Kidney (tissue), 14 donors: ENCODE measurements around the gene TIPIN. TPM values are rescaled to one million over a fixed set of nuclear protein-coding genes. Genes with fewer than 3 reads are reported as not detected.
"Not testable (repeated sequence)": the region's sequence is repeated elsewhere in the genome, so short reads cannot be mapped to it uniquely, and the experiment has no call there.

Source experiments
- DNase-seq, 5 donors: peaks; one replicate each; pipeline ENCODE4 v3.0.0-alpha.2; 2013 to 2020
- FAIRE-seq: peaks from 2 replicates; lab custom pipeline; 2012; peaks lifted over from hg19 to GRCh38; lab: Jason Lieb, UNC
- H3K27ac ChIP-seq, 2 donors: one replicate each; pipeline ENCODE4 v1.7.0; 2013; ENCODE audit warnings: low read depth in 2 of 2, low read length in 2 of 2, inconsistent platforms in 1 of 2
- H3K27me3 ChIP-seq: one replicate; pipeline ENCODE4 v1.7.1; 2013; ENCODE audit warnings: low read length, inconsistent platforms; ENCODE audit not compliant: control insufficient read depth, insufficient read depth
- H3K36me3 ChIP-seq, 3 donors: one replicate each; pipeline versions ENCODE4 v1.7.0 to v1.7.1; 2013; ENCODE audit warnings: low read length in 3 of 3, control low read depth in 1 of 3, inconsistent platforms in 1 of 3; ENCODE audit not compliant: insufficient read depth in 3 of 3, control insufficient read depth in 2 of 3
- H3K4me1 ChIP-seq, 3 donors: one replicate each; pipeline versions ENCODE4 v1.7.0 to v1.7.1; 2013; ENCODE audit warnings: low read length in 3 of 3, inconsistent platforms in 1 of 3, low read depth in 1 of 3; ENCODE audit not compliant: control insufficient read depth in 2 of 3, insufficient read depth in 2 of 3
- H3K4me3 ChIP-seq, 3 donors: one replicate each; pipeline versions ENCODE4 v1.7.0 to v1.8.1; 2013; ENCODE audit warnings: low read length in 3 of 3, control low read depth in 1 of 3, inconsistent platforms in 1 of 3
- H3K9ac ChIP-seq, 3 donors: one replicate each; pipeline versions ENCODE4 v1.7.0 to v1.7.1; 2013; ENCODE audit warnings: low read length in 3 of 3, control low read depth in 1 of 3, inconsistent platforms in 1 of 3
- H3K9me3 ChIP-seq, 3 donors: one replicate each; pipeline versions ENCODE4 v1.7.0 to v1.7.1; 2013; ENCODE audit warnings: low read length in 3 of 3, control low read depth in 1 of 3, inconsistent platforms in 1 of 3; ENCODE audit not compliant: control insufficient read depth in 2 of 3, insufficient read depth in 1 of 3
- intact Hi-C: fragments of 100-400 bp; cut with DNase I; formaldehyde crosslinking; loops from one replicate; pipeline ENCODE4 v1.11.1; 2022
- polyA plus RNA-seq: library from polyadenylated mRNA; stranded (reverse); fragments of 350-450 nt; fragmentation: Illumina TruSeq; extraction: RNeasy Lipid Tissue Mini Kit (QIAGEN cat#74804); gene quantifications from one replicate; pipeline ENCODE4 v1.2.3, GENCODE V29; 2014; ENCODE audit warnings: low read depth, low replicate concordance; ENCODE audit not compliant: insufficient read depth
- total RNA-seq: library from RNA; stranded (reverse); fragmentation: NEBNext Ultra II Directional; extraction: Animal tissue kit (Norgen Biotek cat#: 25700); gene quantifications from one replicate; pipeline ENCODE4 v1.2.1, GENCODE V29; 2021
- TF ChIP-seq, protein P1 (sequence below): IDR thresholded peaks from 3 replicates; pipeline ENCODE4 v1.5.1; 2012; ENCODE audit warnings: mild to moderate bottlenecking, moderate library complexity, borderline replicate concordance; ENCODE audit not compliant: insufficient read depth; ENCODE audit errors: extremely low read depth
- donor health status: control.
- donor health status: control.
- donor health status: control.
- donor health status: control.
- donor health status: control.
- donor health status: DM: yes; HTN: yes; CAD: no.
- donor health status: Normal renal cell carcinoma (clear cell type).

The TIPIN gene
- total and polyA plus RNA-seq, 2 donors from 2014 or later = 4.3 to 7.5 TPM

DNA sequence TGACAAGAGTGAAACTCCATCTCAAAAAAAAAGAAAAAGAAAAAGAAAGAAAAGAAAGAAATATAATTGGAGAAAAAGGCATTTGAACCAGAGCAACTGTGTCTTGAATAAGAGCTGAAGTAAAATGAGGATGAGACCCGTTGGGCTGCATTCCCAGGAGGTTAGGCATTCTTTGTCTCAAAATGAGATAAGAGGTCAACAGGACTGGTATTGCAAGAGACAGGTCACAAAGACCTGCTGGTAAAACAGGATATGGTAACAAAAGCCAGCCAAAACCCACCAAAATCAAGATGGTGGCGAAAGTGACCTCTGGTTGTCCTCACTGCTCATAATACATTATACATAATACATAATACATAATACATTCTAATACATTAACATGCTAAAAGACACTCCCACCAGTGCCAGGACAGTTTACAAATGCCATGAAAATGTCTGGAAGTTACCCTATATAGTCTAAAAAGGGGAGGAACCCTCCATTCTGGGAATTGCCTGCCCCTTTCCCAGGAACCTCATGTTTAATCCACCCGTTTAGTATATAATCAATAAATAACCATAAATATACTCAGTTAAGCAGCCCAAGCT, 8.6 kb upstream of the TIPIN start:
- FAIRE-seq (no peak), DNase-seq (no peak)
- no peak overlapping the region for H3K27ac ChIP-seq
- H3K4me3 ChIP-seq = no peak overlapping the region
- H3K9ac ChIP-seq = no peak overlapping the region
- TF ChIP-seq, protein P1, sequence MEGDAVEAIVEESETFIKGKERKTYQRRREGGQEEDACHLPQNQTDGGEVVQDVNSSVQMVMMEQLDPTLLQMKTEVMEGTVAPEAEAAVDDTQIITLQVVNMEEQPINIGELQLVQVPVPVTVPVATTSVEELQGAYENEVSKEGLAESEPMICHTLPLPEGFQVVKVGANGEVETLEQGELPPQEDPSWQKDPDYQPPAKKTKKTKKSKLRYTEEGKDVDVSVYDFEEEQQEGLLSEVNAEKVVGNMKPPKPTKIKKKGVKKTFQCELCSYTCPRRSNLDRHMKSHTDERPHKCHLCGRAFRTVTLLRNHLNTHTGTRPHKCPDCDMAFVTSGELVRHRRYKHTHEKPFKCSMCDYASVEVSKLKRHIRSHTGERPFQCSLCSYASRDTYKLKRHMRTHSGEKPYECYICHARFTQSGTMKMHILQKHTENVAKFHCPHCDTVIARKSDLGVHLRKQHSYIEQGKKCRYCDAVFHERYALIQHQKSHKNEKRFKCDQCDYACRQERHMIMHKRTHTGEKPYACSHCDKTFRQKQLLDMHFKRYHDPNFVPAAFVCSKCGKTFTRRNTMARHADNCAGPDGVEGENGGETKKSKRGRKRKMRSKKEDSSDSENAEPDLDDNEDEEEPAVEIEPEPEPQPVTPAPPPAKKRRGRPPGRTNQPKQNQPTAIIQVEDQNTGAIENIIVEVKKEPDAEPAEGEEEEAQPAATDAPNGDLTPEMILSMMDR = no peak
- no peaks in the 10 kb centered on the region for H3K36me3 ChIP-seq
- H3K4me1 ChIP-seq = no peaks in the 10 kb centered on the region
- H3K27me3 ChIP-seq = no peaks in the 10 kb centered on the region
- no peaks in the 10 kb centered on the region for H3K9me3 ChIP-seq
- intact Hi-C loops = no loop called here

DNA sequence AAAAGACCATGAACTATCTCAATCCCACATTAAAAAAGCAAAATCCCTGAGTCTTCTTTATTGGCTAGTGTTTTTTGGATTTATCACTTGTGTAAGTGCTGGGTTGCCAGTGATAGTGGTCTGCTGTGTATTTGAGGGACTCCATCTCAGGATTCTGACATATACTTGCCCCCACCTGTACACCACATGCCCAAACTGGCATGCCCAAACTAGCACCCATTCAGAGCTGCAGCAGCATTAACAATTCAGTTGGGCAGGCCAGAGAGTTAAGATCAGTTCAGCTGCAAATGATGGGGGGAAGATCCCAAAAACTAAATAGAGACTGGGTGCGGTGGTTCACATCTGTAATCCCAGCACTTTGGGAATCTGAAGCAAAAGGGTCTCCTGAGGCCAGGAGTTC, 6.3 kb upstream of the TIPIN start:
- Histone ChIP-seq H3K9me3 (no peaks in the 10 kb centered on the region), H3K27ac (no peak overlapping the region), H3K9ac (no peak overlapping the region), H3K4me1 (no peaks in the 10 kb centered on the region), H3K27me3 (no peaks in the 10 kb centered on the region), H3K36me3 (no peaks in the 10 kb centered on the region), H3K4me3 (no peak overlapping the region)
- TF ChIP-seq, protein P1 = no peak
- DNase-seq = no peak
- FAIRE-seq = no peak
- intact Hi-C loops = no loop called here

DNA sequence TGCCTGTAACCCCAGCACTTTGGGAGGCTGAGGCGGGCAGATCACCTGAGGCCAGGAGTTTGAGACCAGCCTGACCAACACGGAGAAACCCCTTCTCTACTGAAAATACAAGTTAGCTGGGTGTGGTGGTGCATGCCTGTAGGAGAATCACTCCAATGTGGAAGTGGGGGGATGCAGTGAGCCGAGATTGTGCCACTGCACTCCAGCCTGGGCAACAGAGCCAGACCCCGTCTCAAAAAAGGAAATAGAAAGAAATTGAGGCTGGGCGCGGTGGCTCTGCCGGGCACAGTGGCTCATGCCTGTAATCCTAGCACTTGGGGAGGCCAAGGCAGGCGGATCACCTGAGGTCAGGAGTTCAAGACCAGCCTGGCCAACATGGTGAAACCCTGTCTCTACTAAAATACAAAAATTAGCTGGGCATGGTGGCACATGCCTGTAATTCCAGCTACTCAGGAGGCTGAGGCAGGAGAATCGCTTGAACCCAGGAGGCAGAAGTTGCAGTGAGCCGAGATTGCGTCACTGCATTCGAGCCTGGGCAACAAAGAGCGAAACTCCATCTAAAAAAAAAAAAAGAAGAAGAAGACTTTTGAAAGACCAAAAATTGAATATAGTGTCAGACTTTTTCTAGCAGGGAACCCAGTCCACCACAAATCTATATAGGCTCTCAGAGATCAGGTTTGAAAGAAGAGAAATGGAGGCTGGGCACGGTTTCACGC, 5.4 kb upstream of the TIPIN start:
- H3K4me1 ChIP-seq, DNase-seq, H3K9me3 ChIP-seq, H3K27me3 ChIP-seq, H3K27ac ChIP-seq, intact Hi-C loops, FAIRE-seq, H3K9ac ChIP-seq, H3K36me3 ChIP-seq, H3K4me3 ChIP-seq: not testable (repeated sequence)

DNA sequence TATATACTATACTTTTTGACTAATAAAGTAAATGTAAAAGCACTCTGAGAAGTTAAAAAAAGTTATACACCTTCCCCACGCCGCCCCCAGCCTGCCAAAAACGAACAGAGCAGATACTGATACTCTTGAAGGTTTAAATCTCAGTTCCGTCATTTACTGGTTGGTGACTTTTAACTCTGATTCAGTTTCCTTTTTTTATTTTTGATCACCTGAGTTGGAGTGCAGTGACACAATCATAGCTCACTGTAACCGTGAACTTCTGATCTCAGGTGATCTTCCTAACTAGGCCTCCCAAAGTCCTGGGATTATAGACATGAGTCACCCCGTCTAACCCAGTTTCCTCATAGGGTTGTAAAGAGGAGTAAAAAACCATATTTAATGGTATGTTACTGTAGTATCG, 3.3 kb upstream of the TIPIN start:
- Histone ChIP-seq H3K27me3 (no peaks in the 10 kb centered on the region), H3K9ac (no peak overlapping the region), H3K9me3 (no peaks in the 10 kb centered on the region), H3K27ac (no peak overlapping the region), H3K36me3 (no peaks in the 10 kb centered on the region), H3K4me3 (no peak overlapping the region), H3K4me1 (peaks cover 0 to 5% (median 0%) of the 10 kb centered on the region in 3 donors)
- intact Hi-C loops = no loop called here
- DNase-seq = no peak
- TF ChIP-seq, protein P1 = no peak
- FAIRE-seq = no peak
